Erythroblast (primary cell): ENCODE results near the gene MTSS2.

Experiments
- GATA1 ChIP-seq: IDR thresholded peaks from 2 replicates; pipeline ENCODE4 v1.6.1; 2011; ENCODE audit warnings: low read depth, mild to moderate bottlenecking, control low read depth, low read length, moderate library complexity
- POLR2A ChIP-seq: IDR thresholded peaks from 2 replicates; pipeline ENCODE4 v1.6.1; 2011; ENCODE audit warnings: mild to moderate bottlenecking, low read length

DNA sequence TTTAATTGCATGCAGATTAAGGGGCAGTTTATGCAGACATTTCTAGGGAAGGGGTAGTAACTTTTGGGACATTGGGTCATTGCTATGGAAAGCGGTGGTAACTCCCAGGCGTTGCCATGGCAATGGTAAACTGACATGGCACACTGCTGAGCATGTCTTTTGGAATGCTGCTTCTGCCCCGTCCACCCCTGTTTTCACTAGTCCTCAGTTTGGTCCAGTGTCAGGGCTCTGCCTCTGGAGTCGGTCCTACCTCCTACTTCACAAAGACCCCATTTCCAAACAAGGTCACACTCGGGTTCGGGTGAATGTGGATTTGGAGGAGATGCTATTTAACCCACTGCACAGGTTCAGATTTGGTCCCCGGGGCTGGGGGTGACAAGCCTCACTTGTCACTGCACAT, 36.6 kb downstream of the MTSS2 start:
- TF ChIP-seq POLR2A, result no peak
- no peak for TF ChIP-seq GATA1
